BLaER1 treated with 17β-estradiol and CSF1 and Interleukin-3, amounts not matched to agents 10 nM and 100 nM (cell line): ENCODE data around the gene TMEM59L.

Experiments used
- H3K27ac ChIP-seq, 11 experiments: shearing (Covaris generic); formaldehyde crosslinking; 2 replicates each; pipeline ENCODE4 v1.8.1; 2022
- H3K27me3 ChIP-seq, 11 experiments: shearing (Covaris generic); formaldehyde crosslinking; 2 replicates each; pipeline ENCODE4 v1.8.1; 2022
- H3K36me3 ChIP-seq, 11 experiments: shearing (Covaris generic); formaldehyde crosslinking; 2 replicates each; pipeline ENCODE4 v1.8.1; 2022
- H3K4me1 ChIP-seq, 10 experiments: shearing (Covaris generic); formaldehyde crosslinking; 2 replicates each; pipeline ENCODE4 v1.8.1; 2022
- H3K4me2 ChIP-seq, 11 experiments: shearing (Covaris generic); formaldehyde crosslinking; 2 replicates each; pipeline ENCODE4 v1.8.1; 2022
- H3K4me3 ChIP-seq, 10 experiments: shearing (Covaris generic); formaldehyde crosslinking; 2 replicates each; pipeline ENCODE4 v1.8.1; 2022
- H3K9ac ChIP-seq, 11 experiments: shearing (Covaris generic); formaldehyde crosslinking; 2 replicates each; pipeline ENCODE4 v1.8.1; 2022
- H3K9me3 ChIP-seq, 11 experiments: shearing (Covaris generic); formaldehyde crosslinking; replicated peaks in 1 of 11; 2 replicates each; pipeline ENCODE4 v1.8.1; 2022
- H4K20me1 ChIP-seq, 11 experiments: shearing (Covaris generic); formaldehyde crosslinking; 2 replicates each; pipeline ENCODE4 v1.8.1; 2022
- Cebpa-rat ChIP-seq, 11 experiments: shearing (Covaris generic); IDR thresholded peaks; 2 replicates each; pipeline ENCODE4 v1.8.1; 2022

Gene TMEM59L

DNA sequence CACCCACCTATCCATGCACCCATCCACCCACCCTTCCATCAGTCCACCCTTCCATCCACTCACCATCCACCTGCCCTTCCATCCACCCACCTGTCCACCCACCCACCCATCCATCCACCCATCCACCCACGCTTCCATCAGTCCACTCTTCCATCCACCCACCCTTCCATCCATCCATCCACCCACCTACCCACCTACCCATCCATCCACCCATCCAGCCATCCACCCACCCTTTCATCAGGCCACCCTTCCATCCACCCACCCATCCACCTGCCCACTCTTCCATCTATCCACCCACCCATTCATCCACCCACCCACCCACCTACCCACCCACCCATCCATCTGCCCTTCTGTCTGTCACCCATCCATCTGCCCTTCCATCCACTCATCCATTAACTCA, 41.2 kb downstream of the TMEM59L start:
- Histone ChIP-seq H3K27ac (no peak overlapping the region), H3K4me2 (no peak overlapping the region), H3K9me3 (no peaks in the 10 kb centered on the region), H3K9ac (no peak overlapping the region), H3K4me3 (no peak overlapping the region), H4K20me1 (peaks cover 43 to 85% (median 67%) of the 10 kb centered on the region in 11 experiments; a peak in 20 of 22 replicates), H3K36me3 (peaks cover 0 to 14% (median 0%) of the 10 kb centered on the region in 11 experiments; a peak in 4 of 22 replicates), H3K4me1 (peaks cover 50 to 74% (median 69%) of the 10 kb centered on the region in 10 experiments), H3K27me3 (no peaks in the 10 kb centered on the region)
- TF ChIP-seq Cebpa-rat (IDR thresholded peaks at IDR 0.05), result no peak

DNA sequence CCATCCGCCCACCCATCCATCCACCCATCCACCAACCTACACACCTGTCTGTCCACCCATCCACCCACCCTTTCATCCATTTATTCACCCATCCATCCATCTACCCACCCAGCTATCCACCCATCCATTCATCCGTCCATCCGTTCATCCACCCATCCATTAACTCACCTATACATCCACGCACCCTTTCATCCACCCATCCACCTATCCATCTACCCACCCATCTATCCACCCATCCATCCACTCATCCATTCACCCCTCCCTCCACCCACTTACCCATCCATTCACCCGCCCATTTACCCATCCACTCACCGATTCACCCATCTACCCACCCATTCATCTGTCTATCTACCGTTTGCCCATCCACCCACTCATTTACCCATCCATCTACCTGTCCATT, 41.8 kb downstream of the TMEM59L start:
- Histone ChIP-seq H3K27ac (no peak overlapping the region), H3K36me3 (peaks cover 0 to 14% (median 0%) of the 10 kb centered on the region in 11 experiments; a peak in 4 of 22 replicates), H3K9me3 (no peaks in the 10 kb centered on the region), H4K20me1 (peaks cover 38 to 85% (median 61%) of the 10 kb centered on the region in 11 experiments; a peak in 19 of 22 replicates), H3K9ac (no peak overlapping the region), H3K4me3 (no peak overlapping the region), H3K4me1 (peaks cover 50 to 74% (median 69%) of the 10 kb centered on the region in 10 experiments), H3K4me2 (no peak overlapping the region), H3K27me3 (no peaks in the 10 kb centered on the region)
- TF ChIP-seq Cebpa-rat (IDR thresholded peaks at IDR 0.05), result no peak

DNA sequence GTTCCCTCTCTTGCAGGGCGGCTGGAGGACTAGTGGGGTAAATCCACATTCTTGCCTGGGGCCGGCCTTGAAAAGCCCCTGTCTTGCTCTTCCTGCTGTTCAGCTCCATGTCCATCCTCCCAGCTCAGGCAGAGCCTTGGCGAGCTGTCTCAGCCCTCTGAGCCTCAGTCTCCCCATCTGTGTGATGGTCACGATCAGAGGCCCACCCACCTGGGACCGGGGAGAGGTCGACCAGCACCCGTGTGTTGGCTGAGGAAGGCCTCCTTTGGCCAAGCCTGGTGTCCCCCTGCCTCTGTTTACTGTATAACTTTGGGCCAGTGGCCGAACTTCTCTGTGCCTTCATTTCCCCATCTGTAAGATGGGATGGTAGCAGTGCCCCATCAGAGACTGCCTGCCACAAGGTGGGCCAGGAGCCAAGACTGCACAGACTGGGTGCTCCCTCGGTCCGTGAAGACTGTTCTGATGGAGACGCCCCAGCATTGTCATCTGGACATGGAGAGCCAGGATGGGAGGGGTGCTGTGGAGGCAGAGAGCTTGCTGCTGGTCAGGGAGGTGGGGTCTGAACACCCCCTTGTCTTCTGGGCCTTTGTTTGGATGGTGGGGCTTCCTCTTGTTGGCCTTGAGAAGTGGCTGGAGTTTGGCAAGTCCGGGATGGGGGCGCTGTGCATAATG, 42.6 kb downstream of the TMEM59L start:
- H3K27me3 ChIP-seq, result no peaks in the 10 kb centered on the region
- no peak for TF ChIP-seq Cebpa-rat (IDR thresholded peaks at IDR 0.05)
- H3K36me3 ChIP-seq, result peaks cover 0 to 14% (median 0%) of the 10 kb centered on the region in 11 experiments; a peak in 4 of 22 replicates
- H3K4me2 ChIP-seq, result peak overlapping the region in 4 of 11 experiments; percentile 19 to 48 (median 38); a peak in 5 of 22 replicates
- peaks cover 30 to 85% (median 57%) of the 10 kb centered on the region in 11 experiments; a peak in 19 of 22 replicates for H4K20me1 ChIP-seq
- H3K9me3 ChIP-seq, result no peaks in the 10 kb centered on the region
- no peak overlapping the region for H3K27ac ChIP-seq
- no peak overlapping the region for H3K9ac ChIP-seq
- H3K4me3 ChIP-seq, result no peak overlapping the region
- H3K4me1 ChIP-seq, result peaks cover 50 to 74% (median 69%) of the 10 kb centered on the region in 10 experiments

DNA sequence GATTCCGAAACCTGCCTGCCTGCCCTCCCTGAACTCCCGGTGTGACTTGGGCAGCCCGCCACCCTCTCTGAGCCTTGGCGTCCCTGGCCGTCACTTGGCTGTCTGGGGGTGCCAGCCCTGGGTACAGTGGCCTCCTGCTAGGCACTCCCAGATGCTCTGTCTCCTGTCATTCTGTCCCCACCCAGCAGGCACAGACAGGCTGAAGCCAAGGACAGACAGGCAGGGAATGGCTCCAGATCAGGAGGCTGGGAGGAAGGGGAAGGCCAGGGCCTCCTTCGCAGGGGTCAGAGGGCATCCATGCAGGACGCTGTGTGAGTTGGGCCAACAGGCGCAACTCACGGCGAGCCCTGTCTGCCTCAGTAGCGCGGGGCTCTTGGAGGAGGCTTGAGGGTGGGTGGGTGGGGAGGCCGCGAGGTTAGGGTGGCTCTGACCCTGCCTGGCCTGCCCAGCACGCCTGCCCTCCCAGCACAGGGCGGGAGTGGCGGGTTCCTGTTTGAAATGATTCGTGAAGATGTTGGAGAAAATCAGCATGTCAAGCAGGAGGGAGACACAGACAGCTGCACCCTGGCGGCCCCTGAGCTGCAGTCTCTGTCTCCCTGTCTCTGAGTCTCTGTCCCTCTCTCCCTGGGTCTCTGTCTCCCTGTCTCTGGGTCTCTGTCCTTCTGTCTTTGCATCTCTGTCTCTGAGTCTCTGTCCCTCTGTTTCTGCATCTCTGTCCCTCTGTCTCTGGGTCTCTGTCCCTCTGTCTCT, 43.8 kb downstream of the TMEM59L start:
- Histone ChIP-seq H3K4me1 (peaks cover 53 to 74% (median 69%) of the 10 kb centered on the region in 10 experiments), H3K27ac (peak overlapping the region in 3 of 11 experiments; percentile 12 to 61 (median 36); a peak in 5 of 22 replicates), H4K20me1 (peaks cover 25 to 85% (median 46%) of the 10 kb centered on the region in 11 experiments; a peak in 18 of 22 replicates), H3K27me3 (no peaks in the 10 kb centered on the region), H3K36me3 (peaks cover 0 to 3% (median 0%) of the 10 kb centered on the region in 11 experiments; a peak in 1 of 22 replicates), H3K4me2 (peak overlapping the region; percentile 82 to 98 (median 95)), H3K4me3 (no peak overlapping the region), H3K9ac (peak overlapping the region in 7 of 11 experiments; percentile 9 to 74 (median 32); a peak in 9 of 22 replicates), H3K9me3 (no peaks in the 10 kb centered on the region)
- TF ChIP-seq Cebpa-rat (IDR thresholded peaks at IDR 0.05), result no peak

DNA sequence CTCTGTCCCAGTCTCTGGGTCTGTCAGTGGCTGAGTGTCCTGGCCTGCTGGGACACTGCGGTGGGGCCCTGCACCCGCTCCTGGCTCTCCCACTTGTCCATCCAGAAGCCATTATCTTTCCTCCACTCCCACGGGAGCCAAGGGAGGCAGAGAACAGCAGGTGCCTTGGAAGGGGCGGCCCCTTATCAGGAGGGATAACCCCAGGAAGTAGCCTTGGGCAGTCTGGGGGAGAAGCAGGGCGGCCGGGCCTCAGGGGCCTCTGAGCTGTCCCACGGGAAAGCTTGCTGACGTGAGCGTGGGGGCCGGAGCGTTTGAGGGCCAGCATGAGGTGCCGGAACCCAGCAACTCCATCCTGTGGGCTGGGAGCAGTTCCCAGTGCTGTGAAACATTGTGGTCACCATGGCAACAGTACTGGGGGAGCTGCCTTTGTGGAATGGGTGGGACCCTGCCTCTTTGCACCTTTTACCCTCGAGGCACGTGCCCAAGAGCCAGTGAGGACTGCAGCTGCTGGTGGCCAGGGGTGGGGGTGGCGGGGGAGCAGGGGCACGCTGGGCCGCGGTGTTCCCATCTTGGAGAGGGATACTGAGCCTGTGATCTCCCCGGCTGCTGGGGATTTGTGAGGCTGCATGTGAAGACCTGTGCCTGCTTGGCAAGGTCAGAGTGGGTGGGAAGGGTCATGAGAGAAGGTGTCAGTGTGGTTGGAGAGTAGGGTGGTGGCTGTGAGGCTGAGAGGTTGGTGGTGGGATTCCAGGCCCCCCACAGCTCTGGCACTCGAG, 45.1 kb downstream of the TMEM59L start:
- peak overlapping the region; percentile 82 to 98 (median 95) for H3K4me2 ChIP-seq
- no peaks in the 10 kb centered on the region for H3K27me3 ChIP-seq
- no peak for TF ChIP-seq Cebpa-rat (IDR thresholded peaks at IDR 0.05)
- H4K20me1 ChIP-seq, result peaks cover 16 to 85% (median 46%) of the 10 kb centered on the region in 11 experiments; a peak in 18 of 22 replicates
- H3K4me3 ChIP-seq, result no peak overlapping the region; a peak in 1 of 20 replicates
- no peaks in the 10 kb centered on the region for H3K9me3 ChIP-seq
- H3K4me1 ChIP-seq, result peaks cover 66 to 79% (median 74%) of the 10 kb centered on the region in 10 experiments
- H3K9ac ChIP-seq, result peak overlapping the region in 9 of 11 experiments; percentile 22 to 75 (median 54); a peak in 12 of 22 replicates
- peak overlapping the region in 9 of 11 experiments; percentile 52 to 92 (median 72); a peak in 13 of 22 replicates for H3K27ac ChIP-seq
- H3K36me3 ChIP-seq, result no peaks in the 10 kb centered on the region; a peak in 1 of 22 replicates

DNA sequence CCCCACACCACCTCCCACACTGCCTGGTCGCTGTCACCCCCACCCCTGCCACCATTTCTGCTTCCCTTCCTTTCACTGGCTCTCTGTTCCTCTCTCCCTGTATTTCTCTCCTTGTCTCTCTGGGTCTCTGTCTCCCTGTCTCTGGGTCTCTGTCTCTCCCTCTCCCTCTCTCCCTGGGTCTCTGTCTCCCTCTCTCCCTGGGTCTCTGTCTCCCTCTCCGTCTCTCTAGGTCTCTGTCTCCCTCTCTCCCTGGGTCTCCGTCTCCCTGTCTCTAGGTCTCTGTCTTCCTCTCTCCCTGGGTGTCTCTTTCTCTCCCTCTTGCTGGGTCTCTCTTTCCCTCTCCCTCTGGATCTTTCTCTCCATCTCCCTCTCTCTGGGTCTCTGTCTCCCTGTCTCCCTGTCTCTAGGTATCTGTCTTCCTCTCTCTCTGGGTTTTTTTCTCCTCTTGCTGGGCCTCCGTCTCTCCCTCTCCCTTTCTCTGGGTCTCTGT, 45.7 kb downstream of the TMEM59L start:
- no peak for TF ChIP-seq Cebpa-rat (IDR thresholded peaks at IDR 0.05)
- H3K36me3 ChIP-seq, result no peaks in the 10 kb centered on the region; a peak in 1 of 22 replicates
- H3K27me3 ChIP-seq, result no peaks in the 10 kb centered on the region
- H3K4me1 ChIP-seq, result peaks cover 72 to 86% (median 80%) of the 10 kb centered on the region in 10 experiments
- peak overlapping the region; percentile 82 to 98 (median 95) for H3K4me2 ChIP-seq
- no peaks in the 10 kb centered on the region for H3K9me3 ChIP-seq
- peaks cover 14 to 89% (median 46%) of the 10 kb centered on the region in 11 experiments; a peak in 18 of 22 replicates for H4K20me1 ChIP-seq
- peak overlapping the region; percentile 44 to 75 (median 60) for H3K9ac ChIP-seq
- H3K27ac ChIP-seq, result peak overlapping the region; percentile 41 to 92 (median 71); a peak in 20 of 22 replicates
- peak overlapping the region in 3 of 10 experiments; percentile 5 to 11 (median 11); a peak in 3 of 20 replicates for H3K4me3 ChIP-seq

DNA sequence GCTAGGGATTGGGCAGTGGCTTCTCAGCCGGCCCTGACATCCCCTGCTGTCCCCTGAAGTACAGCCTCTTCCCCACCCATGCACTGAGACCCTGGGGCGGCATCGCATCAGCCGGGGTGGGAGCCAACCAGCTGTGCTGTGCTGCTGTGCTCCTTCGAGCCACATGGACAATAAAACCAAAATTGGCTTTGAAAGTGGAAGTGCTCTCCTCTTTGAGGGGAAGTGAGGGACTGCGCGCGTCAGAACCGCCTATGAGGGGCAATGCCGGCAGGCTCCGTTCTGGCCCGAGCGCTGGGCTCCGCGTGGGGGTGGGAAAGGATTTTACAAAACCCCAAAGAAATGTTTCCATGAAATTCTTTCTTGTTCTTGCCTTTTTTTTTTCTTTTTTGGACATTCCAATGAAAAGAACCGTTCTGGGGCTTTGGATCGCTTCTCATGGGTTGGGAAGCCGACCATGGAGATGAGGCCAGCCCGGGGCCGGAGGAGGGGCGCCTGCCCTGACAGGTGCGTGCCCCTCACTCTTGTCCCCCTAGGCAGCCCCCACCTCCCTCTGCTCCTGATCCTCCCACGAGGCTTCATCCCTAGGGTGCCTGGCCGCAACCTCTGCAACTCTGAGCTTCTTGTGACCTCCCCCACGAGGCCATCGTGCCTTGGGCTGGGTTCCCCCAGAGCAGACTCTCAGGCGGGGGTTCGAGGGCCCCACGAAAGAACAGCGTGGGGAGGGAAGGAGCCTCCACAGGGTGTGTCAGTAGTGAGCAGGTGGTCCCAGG, 46.8 kb downstream of the TMEM59L start:
- no peaks in the 10 kb centered on the region for H3K27me3 ChIP-seq
- no peaks in the 10 kb centered on the region for H3K9me3 ChIP-seq
- no peak for TF ChIP-seq Cebpa-rat (IDR thresholded peaks at IDR 0.05)
- peak overlapping the region; percentile 44 to 75 (median 60) for H3K9ac ChIP-seq
- peaks cover 0 to 4% (median 0%) of the 10 kb centered on the region in 11 experiments; a peak in 1 of 22 replicates for H3K36me3 ChIP-seq
- peak overlapping the region; percentile 82 to 98 (median 95) for H3K4me2 ChIP-seq
- peak overlapping the region in 9 of 10 experiments; percentile 32 to 59 (median 41); a peak in 17 of 20 replicates for H3K4me3 ChIP-seq
- H4K20me1 ChIP-seq, result peaks cover 14 to 95% (median 46%) of the 10 kb centered on the region in 11 experiments; a peak in 18 of 22 replicates
- peak overlapping the region; percentile 52 to 92 (median 71) for H3K27ac ChIP-seq
- peaks cover 83 to 96% (median 90%) of the 10 kb centered on the region in 10 experiments for H3K4me1 ChIP-seq
